Skin epidermis (tissue), 12 donors: ENCODE results near the gene MOK.
"Not testable (repeated sequence)": the region's sequence is repeated elsewhere in the genome, so short reads cannot be mapped to it uniquely, and the experiment has no call there.

Source experiments
- H3K27ac ChIP-seq, 21 experiments: fragments of 200-600 bp; sonication (generic) in 11 of 21; one replicate each; pipeline ENCODE4 v1.5.0; 2020; ENCODE audit warnings: mild to moderate bottlenecking in 3 of 21, inconsistent platforms in 2 of 21, moderate library complexity in 2 of 21
- H3K4me3 ChIP-seq, 7 experiments: fragments of 200-600 bp; sonication (generic) in 2 of 7; one replicate each; pipeline ENCODE4 v1.5.0; 2020; ENCODE audit warnings: inconsistent platforms in 2 of 7, mild to moderate bottlenecking in 2 of 7, moderate library complexity in 1 of 7

MOK gene, protein sequence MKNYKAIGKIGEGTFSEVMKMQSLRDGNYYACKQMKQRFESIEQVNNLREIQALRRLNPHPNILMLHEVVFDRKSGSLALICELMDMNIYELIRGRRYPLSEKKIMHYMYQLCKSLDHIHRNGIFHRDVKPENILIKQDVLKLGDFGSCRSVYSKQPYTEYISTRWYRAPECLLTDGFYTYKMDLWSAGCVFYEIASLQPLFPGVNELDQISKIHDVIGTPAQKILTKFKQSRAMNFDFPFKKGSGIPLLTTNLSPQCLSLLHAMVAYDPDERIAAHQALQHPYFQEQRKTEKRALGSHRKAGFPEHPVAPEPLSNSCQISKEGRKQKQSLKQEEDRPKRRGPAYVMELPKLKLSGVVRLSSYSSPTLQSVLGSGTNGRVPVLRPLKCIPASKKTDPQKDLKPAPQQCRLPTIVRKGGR

DNA sequence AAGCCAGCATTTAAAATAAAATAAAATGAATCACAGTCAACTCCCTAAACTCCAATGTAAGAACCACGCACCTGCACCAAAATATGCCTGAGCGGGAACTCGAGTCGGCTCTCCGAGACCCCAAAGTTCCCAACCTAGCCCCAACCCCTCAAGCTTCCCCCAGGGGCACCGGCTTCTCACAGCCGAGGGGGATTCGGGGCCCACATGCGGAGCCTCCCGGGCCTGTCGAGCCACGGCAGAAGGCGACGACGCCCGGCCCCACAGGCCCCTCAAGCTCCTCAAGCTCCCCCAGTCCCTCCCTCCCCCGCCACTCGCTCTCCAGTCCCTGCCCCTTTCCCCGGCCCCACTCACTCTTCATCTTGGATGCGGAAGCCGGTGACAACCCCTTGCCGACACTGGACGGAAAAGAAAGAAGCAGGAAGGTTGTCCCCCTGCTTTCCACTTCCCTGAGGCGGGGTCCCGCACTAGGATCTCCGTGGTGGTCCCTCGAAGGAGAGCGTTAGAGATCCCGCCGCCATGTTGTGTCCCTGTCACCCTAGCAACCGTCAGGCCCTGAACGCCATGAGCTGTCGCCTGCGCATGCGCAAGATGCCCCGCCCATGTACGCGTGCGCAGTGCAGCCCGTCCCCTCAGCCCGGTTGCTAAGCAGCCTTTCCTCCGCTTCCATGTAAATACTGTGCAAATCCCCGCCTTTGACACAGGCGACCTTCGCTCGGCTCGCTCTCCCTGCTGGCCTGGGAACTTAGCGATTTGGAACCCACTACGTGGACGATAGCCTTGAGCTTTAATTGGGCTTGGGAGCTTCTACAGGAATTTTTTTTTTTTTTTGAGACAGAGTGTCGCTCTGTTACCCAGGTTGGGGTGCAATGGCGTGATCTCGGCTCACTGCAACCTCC is at the start of gene MOK:
Gene MOK, minus strand, starts transcription at position 554 of the 896 bp plus-strand sequence. Its CDS starts 196 bp downstream, at position 358.
- H3K27ac ChIP-seq: peak within 1 kb of the TSS in 20 of 21 experiments; percentile 2 to 84 (median 69)
- peak within 1 kb of the TSS; percentile 56 to 92 (median 71) for H3K4me3 ChIP-seq

DNA sequence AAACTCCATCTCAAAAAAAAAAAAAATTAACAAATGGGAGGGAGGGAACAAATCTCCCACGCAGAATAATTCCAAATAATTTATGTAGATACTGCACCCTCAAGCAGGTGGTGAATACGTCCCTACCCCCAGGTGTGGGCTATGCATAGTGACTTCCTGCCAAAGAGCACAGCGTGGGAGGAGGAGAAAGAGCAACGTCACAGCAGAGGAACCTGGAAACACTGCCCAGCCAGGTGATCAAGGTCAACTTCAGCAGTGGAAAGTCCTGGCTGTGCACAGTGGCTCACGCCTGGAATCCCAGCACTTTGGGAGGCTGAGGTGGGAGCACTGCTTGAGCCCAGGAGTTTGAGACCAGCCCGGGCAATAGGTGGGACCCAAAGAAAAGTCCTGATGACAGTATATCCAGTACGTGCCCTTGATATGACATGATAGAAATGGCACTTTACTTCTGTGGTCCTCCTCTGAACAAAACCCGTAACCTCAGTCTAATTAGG is 48.2 kb upstream of the MOK start:
- H3K4me3 ChIP-seq: no peak overlapping the region
- H3K27ac ChIP-seq: peak overlapping the region in 2 of 21 experiments; percentile 19 to 37

GRCh38 chr14:102352213-102352612 is 47.2 kb upstream of the MOK start:
- Histone ChIP-seq H3K27ac (peak overlapping the region in 3 of 21 experiments; percentile 15 to 22 (median 18)), H3K4me3 (no peak overlapping the region)

DNA sequence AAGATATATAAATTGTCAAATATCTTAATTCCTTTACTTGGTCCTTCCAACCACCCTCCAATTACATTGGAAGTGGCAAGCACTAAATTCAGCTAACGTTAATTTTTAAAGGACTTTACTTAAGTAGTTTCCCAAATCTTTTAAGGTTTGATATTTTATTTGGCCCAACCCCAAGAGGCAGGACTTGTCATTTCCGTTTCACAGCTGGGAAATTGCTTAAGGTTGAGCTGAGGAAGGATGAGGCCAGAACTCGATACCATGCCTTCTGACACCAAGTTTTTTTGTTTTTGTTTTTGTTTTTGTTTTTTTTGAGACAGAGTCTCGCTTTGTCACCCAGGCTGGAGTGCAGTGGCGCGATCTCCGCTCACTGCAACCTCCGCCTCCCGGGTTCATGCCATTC is 46.6 kb upstream of the MOK start:
- peak overlapping the region in 3 of 21 experiments; percentile 15 to 69 (median 22) for H3K27ac ChIP-seq
- H3K4me3 ChIP-seq: not testable (repeated sequence)

DNA sequence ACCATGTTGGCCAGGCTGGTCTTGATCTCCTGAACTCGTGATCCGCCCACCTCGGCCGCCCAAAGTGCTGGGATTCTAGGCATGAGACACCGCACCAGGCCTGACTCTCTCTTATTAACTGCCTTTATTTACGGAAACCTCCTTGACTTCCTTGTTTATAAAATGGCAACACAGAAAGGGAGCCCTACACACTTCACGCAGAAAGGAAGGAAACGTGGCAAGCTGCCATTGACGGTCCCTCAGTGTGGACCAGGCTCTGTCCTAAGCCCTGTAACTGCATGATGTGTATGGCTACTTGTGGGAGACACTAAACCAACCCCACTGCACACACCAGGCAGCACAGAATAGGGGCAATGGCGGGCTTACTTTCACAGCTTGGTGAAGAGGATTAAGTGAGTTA is 46.1 kb upstream of the MOK start:
- peak overlapping the region in 8 of 21 experiments; percentile 14 to 69 (median 36) for H3K27ac ChIP-seq
- no peak overlapping the region for H3K4me3 ChIP-seq

- no peak overlapping the region for H3K4me3 ChIP-seq
- H3K27ac ChIP-seq: no peak overlapping the region
These were observed 43.4 kb upstream of the MOK start for GRCh38 chr14:102348376-102348775.

- no peak overlapping the region for H3K4me3 ChIP-seq
- H3K27ac ChIP-seq: no peak overlapping the region
These were observed 41.7 kb upstream of the MOK start for GRCh38 chr14:102346645-102347044.

DNA sequence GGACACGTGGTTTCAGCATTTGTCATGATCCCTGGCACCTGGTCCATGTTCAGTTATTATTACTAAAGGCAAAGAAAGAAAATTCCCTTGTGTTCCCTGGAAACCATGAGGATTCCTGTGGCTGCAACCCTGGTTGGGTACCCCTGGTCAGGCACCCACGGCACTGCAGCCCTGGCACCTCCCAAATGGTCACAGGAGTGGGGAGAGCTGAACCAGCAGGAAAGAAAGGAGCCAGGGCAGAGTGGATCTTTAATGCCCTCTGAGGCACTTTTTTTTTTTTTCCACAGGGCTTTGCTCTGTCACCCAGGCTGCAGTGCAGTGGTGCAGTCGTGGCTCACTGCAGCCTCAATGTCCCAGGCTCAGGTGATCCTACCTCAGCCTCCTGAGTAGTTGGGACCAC is 40.3 kb upstream of the MOK start:
- Histone ChIP-seq H3K27ac (peak overlapping the region in 2 of 21 experiments; percentile 18 to 28), H3K4me3 (no peak overlapping the region)

DNA sequence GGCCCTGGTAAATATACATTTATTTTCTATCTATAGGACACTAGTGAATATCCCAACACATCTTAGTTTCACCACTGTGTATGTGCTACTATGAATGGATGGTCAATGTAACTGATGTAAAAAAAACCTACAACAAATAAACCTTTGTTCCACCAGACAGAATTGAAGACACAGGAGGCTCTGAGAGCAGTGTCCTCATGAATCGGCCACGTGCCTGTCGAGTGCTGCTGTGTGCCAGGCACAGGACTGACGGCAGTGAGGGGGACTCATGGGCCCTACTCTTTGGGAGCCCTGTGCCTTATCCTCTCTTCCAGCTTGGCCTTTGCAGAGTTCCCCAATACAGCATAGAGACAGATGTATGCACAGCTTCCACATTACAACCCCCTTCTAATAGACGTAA is 39.5 kb upstream of the MOK start:
- no peak overlapping the region for H3K4me3 ChIP-seq
- peak overlapping the region in 2 of 21 experiments; percentile 18 to 28 for H3K27ac ChIP-seq

DNA sequence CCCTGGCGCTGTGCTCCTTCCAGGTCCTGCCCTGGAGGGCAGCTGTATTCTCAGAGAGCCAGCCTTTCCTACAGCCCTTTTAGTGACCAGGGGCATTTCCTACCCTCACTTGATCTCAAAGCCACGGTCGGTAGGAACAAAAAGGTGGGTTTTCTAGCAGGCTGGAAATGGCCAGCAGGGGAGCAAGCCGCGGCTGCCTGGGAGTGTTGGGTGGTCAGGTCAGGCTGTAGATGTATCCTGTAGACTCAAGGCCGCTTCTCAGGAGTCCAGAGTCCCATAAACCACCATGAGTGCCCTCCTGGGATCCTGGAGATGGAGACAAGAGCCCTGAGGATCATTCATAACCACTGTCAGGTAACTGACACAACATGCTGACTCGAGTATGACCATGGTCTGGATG is 39.1 kb upstream of the MOK start:
- Histone ChIP-seq H3K4me3 (no peak overlapping the region), H3K27ac (peak overlapping the region in 1 of 21 experiments; percentile 53)

GRCh38 chr14:102342238-102342637 is 37.3 kb upstream of the MOK start:
- no peak overlapping the region for H3K27ac ChIP-seq
- H3K4me3 ChIP-seq: no peak overlapping the region

DNA sequence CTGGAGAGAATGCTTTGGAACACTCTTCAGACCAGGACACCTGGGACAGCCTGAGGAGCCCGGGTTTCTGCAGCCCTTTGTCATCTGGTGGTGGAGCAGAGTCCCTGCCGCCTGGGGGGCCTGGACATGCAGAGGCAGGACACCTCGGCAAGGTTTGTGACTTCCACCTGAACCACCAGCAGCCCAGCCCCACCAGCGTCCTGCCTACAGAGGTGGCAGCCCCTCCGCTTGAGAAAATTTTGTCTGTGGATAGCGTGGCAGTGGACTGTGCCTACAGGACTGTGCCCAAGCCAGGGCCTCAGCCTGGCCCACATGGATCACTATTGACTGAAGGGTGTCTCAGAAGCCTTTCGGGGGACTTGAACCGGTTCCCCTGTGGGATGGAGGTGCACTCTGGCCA is 36.6 kb upstream of the MOK start:
- no peak overlapping the region for H3K4me3 ChIP-seq
- H3K27ac ChIP-seq: no peak overlapping the region

- H3K4me3 ChIP-seq: no peak overlapping the region
- H3K27ac ChIP-seq: no peak overlapping the region
These were observed 33.8 kb upstream of the MOK start for GRCh38 chr14:102338724-102339123.

- Histone ChIP-seq H3K27ac (no peak overlapping the region), H3K4me3 (no peak overlapping the region)
These were observed 30.2 kb upstream of the MOK start for GRCh38 chr14:102335163-102335562.

- no peak overlapping the region for H3K27ac ChIP-seq
- no peak overlapping the region for H3K4me3 ChIP-seq
These were observed 29.1 kb upstream of the MOK start for GRCh38 chr14:102333795-102334705.

- Histone ChIP-seq H3K27ac (no peak overlapping the region), H3K4me3 (no peak overlapping the region)
These were observed 28.4 kb upstream of the MOK start for GRCh38 chr14:102333390-102333789.

- Histone ChIP-seq H3K27ac (no peak overlapping the region), H3K4me3 (no peak overlapping the region)
These were observed 25.8 kb upstream of the MOK start for GRCh38 chr14:102330806-102331205.

DNA sequence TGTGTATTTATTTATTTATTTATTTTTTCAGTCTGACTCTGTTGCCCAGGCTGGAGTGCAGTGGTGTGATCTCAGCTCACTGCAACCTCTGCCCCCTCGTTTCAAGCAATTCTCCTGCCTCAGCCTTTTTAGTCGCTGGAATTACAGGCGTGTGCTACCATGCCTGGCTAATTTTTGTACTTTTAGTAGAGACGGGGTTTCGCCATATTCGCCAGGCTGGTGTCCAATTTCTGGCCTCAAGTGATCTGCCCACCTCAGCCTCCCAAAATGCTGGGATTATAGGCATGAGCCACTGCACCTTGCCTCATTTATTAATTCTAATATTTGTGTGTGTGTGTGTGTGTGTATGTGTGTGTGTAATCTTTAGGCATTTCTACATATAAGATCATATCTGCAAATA is 24.4 kb upstream of the MOK start:
- H3K4me3 ChIP-seq, H3K27ac ChIP-seq: not testable (repeated sequence)

- Histone ChIP-seq H3K4me3 (no peak overlapping the region), H3K27ac (no peak overlapping the region)
These were observed 21.6 kb upstream of the MOK start for GRCh38 chr14:102326583-102326982.
